ENCODE results near the gene EXOC5. TPM values are rescaled to one million over a fixed set of nuclear protein-coding genes. Genes with fewer than 3 reads are reported as not detected.
"Not testable (repeated sequence)": the region's sequence is repeated elsewhere in the genome, so short reads cannot be mapped to it uniquely, and the experiment has no call there.

The EXOC5 gene
- total and polyA plus RNA-seq, 4 donors, result 13.7 to 75.1 (median 47.1) TPM

DNA sequence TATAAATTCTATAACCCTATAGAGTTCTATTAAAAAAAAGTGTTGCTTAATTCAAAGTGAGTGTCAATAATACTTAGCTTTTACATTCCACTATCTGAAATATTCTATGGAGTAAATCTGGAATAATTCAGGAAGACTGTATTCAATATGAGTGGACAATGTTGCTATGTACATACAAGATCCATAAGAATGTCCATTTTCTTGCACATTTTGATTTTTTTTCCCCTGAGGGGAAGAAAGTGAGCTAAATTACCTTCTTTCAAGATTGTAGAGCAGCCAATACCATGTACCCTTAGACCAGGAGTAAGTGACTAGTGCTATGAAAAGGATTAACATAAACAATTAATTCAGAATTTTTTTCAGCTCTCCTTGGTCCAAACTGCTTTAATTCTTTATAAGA lies 25.4 kb downstream of the EXOC5 start:
- intact Hi-C loops (cut with DNase I), result no loop called here

DNA sequence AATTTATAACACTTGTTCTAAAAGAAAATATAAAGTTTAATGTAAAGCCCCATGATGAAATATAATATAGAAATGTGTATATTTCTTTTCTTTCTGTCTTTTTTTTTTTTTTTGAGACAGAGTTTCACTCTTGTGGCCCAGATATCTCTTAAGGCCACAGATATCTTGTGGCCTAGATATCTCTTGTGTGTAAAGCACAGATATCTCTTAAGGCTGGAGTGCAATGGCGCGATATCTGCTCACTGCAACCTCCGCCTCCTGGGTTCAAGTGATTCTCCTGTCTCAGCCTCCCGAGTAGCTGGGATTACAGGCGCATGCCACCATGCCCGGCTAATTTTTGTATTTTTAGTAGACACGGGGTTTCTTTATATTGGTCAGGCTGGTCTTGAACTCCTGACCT lies 28.6 kb downstream of the EXOC5 start:
- 95 to 96% methylated on average over 7 of the region's 7 CpGs for WGBS, 2 donors
- H3K27ac ChIP-seq (ENCODE audit: low read depth in 1 of 2, low read length in 2 of 2); DNase-seq; H3K36me3 ChIP-seq (ENCODE audit: control insufficient read depth in 1 of 2, insufficient read depth in 2 of 2, low read length in 1 of 2); H3K27me3 ChIP-seq (ENCODE audit: control insufficient read depth in 1 of 2, insufficient read depth in 2 of 2, low read length in 1 of 2); H3K4me3 ChIP-seq (ENCODE audit: low read length in 2 of 2); H3K9me3 ChIP-seq (ENCODE audit: control insufficient read depth, low read length); intact Hi-C loops (cut with DNase I); H3K4me1 ChIP-seq (ENCODE audit: control insufficient read depth in 1 of 2, insufficient read depth in 2 of 2, low read length in 2 of 2); ATAC-seq (ENCODE audit: low FRiP score): not testable (repeated sequence)

More for the DNA sequence above, 25.4 kb downstream of the EXOC5 start:
- Histone ChIP-seq H3K9me3 (ENCODE audit: control insufficient read depth, low read length) (no peaks in the 10 kb centered on the region), H3K4me3 (ENCODE audit: low read length in 2 of 2) (no peak overlapping the region), H3K27me3 (ENCODE audit: control insufficient read depth in 1 of 2, insufficient read depth in 2 of 2, low read length in 1 of 2) (no peaks in the 10 kb centered on the region), H3K27ac (ENCODE audit: low read depth in 1 of 2, low read length in 2 of 2) (no peak overlapping the region), H3K36me3 (ENCODE audit: control insufficient read depth in 1 of 2, insufficient read depth in 2 of 2, low read length in 1 of 2) (no peaks in the 10 kb centered on the region), H3K4me1 (ENCODE audit: control insufficient read depth in 1 of 2, insufficient read depth in 2 of 2, low read length in 2 of 2) (no peaks in the 10 kb centered on the region)
- ATAC-seq (ENCODE audit: low FRiP score) (no peak), DNase-seq (no peak)

- intact Hi-C loops (cut with DNase I), result no loop called here
- no peak for DNase-seq
- no peak for ATAC-seq (ENCODE audit: low FRiP score)
- H3K9me3 ChIP-seq (ENCODE audit: control insufficient read depth, low read length), result no peaks in the 10 kb centered on the region
- H3K4me1 ChIP-seq (ENCODE audit: control insufficient read depth in 1 of 2, insufficient read depth in 2 of 2, low read length in 2 of 2), result no peaks in the 10 kb centered on the region
- H3K4me3 ChIP-seq (ENCODE audit: low read length in 2 of 2), result no peak overlapping the region
- no peaks in the 10 kb centered on the region for H3K27me3 ChIP-seq (ENCODE audit: control insufficient read depth in 1 of 2, insufficient read depth in 2 of 2, low read length in 1 of 2)
- no peak overlapping the region for H3K27ac ChIP-seq (ENCODE audit: low read depth in 1 of 2, low read length in 2 of 2)
- 88 to 94% methylated on average over 1 of the region's 1 CpG for WGBS, 2 donors
- peaks cover 0 to 4% of the 10 kb centered on the region in 2 donors for H3K36me3 ChIP-seq (ENCODE audit: control insufficient read depth in 1 of 2, insufficient read depth in 2 of 2, low read length in 1 of 2)
These were observed 36.7 kb downstream of the EXOC5 start for GRCh38 chr14:57232006-57232405.

GRCh38 chr14:57228320-57228719 lies 40.4 kb downstream of the EXOC5 start:
- H3K4me1 ChIP-seq (ENCODE audit: control insufficient read depth in 1 of 2, insufficient read depth in 2 of 2, low read length in 2 of 2); DNase-seq; H3K9me3 ChIP-seq (ENCODE audit: control insufficient read depth, low read length); H3K27me3 ChIP-seq (ENCODE audit: control insufficient read depth in 1 of 2, insufficient read depth in 2 of 2, low read length in 1 of 2); H3K36me3 ChIP-seq (ENCODE audit: control insufficient read depth in 1 of 2, insufficient read depth in 2 of 2, low read length in 1 of 2); intact Hi-C loops (cut with DNase I); H3K27ac ChIP-seq (ENCODE audit: low read depth in 1 of 2, low read length in 2 of 2); H3K4me3 ChIP-seq (ENCODE audit: low read length in 2 of 2); ATAC-seq (ENCODE audit: low FRiP score): not testable (repeated sequence)
- WGBS, 2 donors, result 91 to 97% methylated on average over 2 of the region's 2 CpGs

DNA sequence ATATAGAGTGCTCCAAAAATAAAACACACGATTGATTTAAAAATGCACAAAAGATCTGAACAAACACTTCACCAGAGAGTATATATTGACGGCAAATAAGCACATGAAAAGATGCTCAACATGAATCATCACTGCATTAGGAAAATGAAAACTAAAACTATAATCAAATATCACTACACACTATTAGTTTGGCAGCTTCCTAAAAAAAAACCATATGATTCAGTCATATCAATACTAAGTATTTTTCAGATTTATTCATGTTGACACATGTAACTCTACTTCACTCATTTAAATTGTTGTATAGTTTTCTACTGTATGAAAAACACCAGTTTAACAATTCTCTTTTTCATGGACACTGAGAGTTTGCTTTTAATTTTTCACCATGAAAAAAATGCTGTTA lies 41.6 kb downstream of the EXOC5 start:
- DNase-seq, result no peak
- H3K4me3 ChIP-seq (ENCODE audit: low read length in 2 of 2), result no peak overlapping the region
- no peaks in the 10 kb centered on the region for H3K4me1 ChIP-seq (ENCODE audit: control insufficient read depth in 1 of 2, insufficient read depth in 2 of 2, low read length in 2 of 2)
- no peaks in the 10 kb centered on the region for H3K9me3 ChIP-seq (ENCODE audit: control insufficient read depth, low read length)
- ATAC-seq (ENCODE audit: low FRiP score), result no peak
- no peaks in the 10 kb centered on the region for H3K27me3 ChIP-seq (ENCODE audit: control insufficient read depth in 1 of 2, insufficient read depth in 2 of 2, low read length in 1 of 2)
- intact Hi-C loops (cut with DNase I), result no loop called here
- peaks cover 0 to 4% of the 10 kb centered on the region in 2 donors for H3K36me3 ChIP-seq (ENCODE audit: control insufficient read depth in 1 of 2, insufficient read depth in 2 of 2, low read length in 1 of 2)
- no peak overlapping the region for H3K27ac ChIP-seq (ENCODE audit: low read depth in 1 of 2, low read length in 2 of 2)
- 81 to 83% methylated on average over 2 of the region's 2 CpGs for WGBS, 2 donors

DNA sequence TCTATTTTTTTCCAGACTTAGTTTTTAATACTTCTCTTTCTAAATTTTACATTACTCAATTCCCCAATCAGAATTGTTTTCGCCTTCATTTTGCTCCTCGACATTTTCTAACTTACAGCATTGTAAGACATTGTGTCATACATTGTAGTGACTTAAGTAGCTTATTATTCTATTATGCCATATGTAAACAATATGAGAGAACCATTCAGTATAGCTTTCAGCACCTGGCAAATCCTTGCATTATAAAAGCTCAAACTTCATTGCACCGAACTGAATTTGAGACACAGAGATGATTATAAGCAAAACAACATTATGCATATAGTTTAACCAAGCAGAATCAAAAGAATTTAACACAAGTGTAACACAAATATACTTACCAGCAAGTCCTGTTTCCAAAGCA lies 46.8 kb downstream of the EXOC5 start:
- WGBS, 2 donors, result 93 to 96% methylated on average over 3 of the region's 3 CpGs
- no peaks in the 10 kb centered on the region for H3K27me3 ChIP-seq (ENCODE audit: control insufficient read depth in 1 of 2, insufficient read depth in 2 of 2, low read length in 1 of 2)

GRCh38 chr14:57212919-57213318 lies 55.8 kb downstream of the EXOC5 start:
- no peak overlapping the region for H3K4me3 ChIP-seq (ENCODE audit: low read length in 2 of 2)
- H3K4me1 ChIP-seq (ENCODE audit: control insufficient read depth in 1 of 2, insufficient read depth in 2 of 2, low read length in 2 of 2), result no peaks in the 10 kb centered on the region
- H3K36me3 ChIP-seq (ENCODE audit: control insufficient read depth in 1 of 2, insufficient read depth in 2 of 2, low read length in 1 of 2), result peaks cover 5 to 7% of the 10 kb centered on the region in 2 donors
- WGBS, 2 donors, result 94 to 96% methylated on average over 2 of the region's 2 CpGs
- H3K27me3 ChIP-seq (ENCODE audit: control insufficient read depth in 1 of 2, insufficient read depth in 2 of 2, low read length in 1 of 2), result no peaks in the 10 kb centered on the region
- no peaks in the 10 kb centered on the region for H3K9me3 ChIP-seq (ENCODE audit: control insufficient read depth, low read length)
- no peak overlapping the region for H3K27ac ChIP-seq (ENCODE audit: low read depth in 1 of 2, low read length in 2 of 2)
- intact Hi-C loops (cut with DNase I), result no loop called here
- DNase-seq, result no peak
- no peak for ATAC-seq (ENCODE audit: low FRiP score)

More for the DNA sequence above, 46.8 kb downstream of the EXOC5 start:
- Histone ChIP-seq H3K27ac (ENCODE audit: low read depth in 1 of 2, low read length in 2 of 2) (no peak overlapping the region), H3K9me3 (ENCODE audit: control insufficient read depth, low read length) (no peaks in the 10 kb centered on the region), H3K4me1 (ENCODE audit: control insufficient read depth in 1 of 2, insufficient read depth in 2 of 2, low read length in 2 of 2) (no peaks in the 10 kb centered on the region), H3K36me3 (ENCODE audit: control insufficient read depth in 1 of 2, insufficient read depth in 2 of 2, low read length in 1 of 2) (peaks cover 1 to 5% of the 10 kb centered on the region in 2 donors), H3K4me3 (ENCODE audit: low read length in 2 of 2) (no peak overlapping the region)
- intact Hi-C loops (cut with DNase I), result no loop called here
- ATAC-seq (ENCODE audit: low FRiP score), result no peak
- no peak for DNase-seq

DNA sequence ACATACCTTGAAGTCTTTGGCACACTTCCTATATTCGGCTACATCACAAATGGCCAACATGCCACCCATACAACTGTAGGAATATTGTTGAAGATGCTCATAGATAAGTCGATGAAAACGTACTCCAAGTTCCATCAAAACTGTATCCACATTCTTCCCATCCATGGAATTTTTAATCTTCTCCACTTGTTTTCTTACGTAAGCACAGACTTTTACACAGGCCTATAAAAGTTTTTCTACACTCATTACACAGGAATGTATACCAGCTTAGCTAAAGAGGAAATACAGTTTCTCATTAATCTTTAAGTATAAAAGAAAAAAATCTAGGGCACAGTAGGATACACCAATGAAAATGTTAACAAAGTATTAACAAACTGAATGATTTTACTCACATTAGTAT lies 59.1 kb downstream of the EXOC5 start:
- ATAC-seq (ENCODE audit: low FRiP score) (no peak), DNase-seq (no peak)
- Histone ChIP-seq H3K36me3 (ENCODE audit: control insufficient read depth in 1 of 2, insufficient read depth in 2 of 2, low read length in 1 of 2) (peaks cover 4 to 5% of the 10 kb centered on the region in 2 donors), H3K27ac (ENCODE audit: low read depth in 1 of 2, low read length in 2 of 2) (no peak overlapping the region), H3K27me3 (ENCODE audit: control insufficient read depth in 1 of 2, insufficient read depth in 2 of 2, low read length in 1 of 2) (no peaks in the 10 kb centered on the region), H3K4me3 (ENCODE audit: low read length in 2 of 2) (no peak overlapping the region), H3K4me1 (ENCODE audit: control insufficient read depth in 1 of 2, insufficient read depth in 2 of 2, low read length in 2 of 2) (no peaks in the 10 kb centered on the region), H3K9me3 (ENCODE audit: control insufficient read depth, low read length) (no peaks in the 10 kb centered on the region)
- 77 to 79% methylated on average over 4 of the region's 4 CpGs for WGBS, 2 donors
- intact Hi-C loops (cut with DNase I), result no loop called here

DNA sequence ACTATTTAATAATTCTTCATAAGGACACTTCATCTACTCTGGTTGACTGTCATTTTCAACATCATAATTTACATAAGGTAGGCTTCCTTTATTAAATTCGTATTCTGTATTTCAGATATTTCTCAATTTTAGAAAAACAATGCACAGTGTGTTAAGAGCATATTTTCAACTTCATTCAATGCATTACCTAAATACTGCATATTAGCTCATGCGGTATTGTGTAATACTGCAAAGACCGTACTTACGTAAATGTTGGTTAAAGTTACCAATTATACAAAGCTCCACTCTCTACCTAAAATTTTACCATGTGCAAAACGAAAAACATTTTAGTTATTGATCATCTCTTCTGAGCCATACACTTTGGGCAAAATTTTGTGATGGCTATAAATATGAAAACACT lies 62.8 kb downstream of the EXOC5 start:
- Histone ChIP-seq H3K27me3 (ENCODE audit: control insufficient read depth in 1 of 2, insufficient read depth in 2 of 2, low read length in 1 of 2) (no peaks in the 10 kb centered on the region), H3K4me1 (ENCODE audit: control insufficient read depth in 1 of 2, insufficient read depth in 2 of 2, low read length in 2 of 2) (no peaks in the 10 kb centered on the region), H3K27ac (ENCODE audit: low read depth in 1 of 2, low read length in 2 of 2) (no peak overlapping the region), H3K36me3 (ENCODE audit: control insufficient read depth in 1 of 2, insufficient read depth in 2 of 2, low read length in 1 of 2) (no peaks in the 10 kb centered on the region), H3K4me3 (ENCODE audit: low read length in 2 of 2) (no peak overlapping the region), H3K9me3 (ENCODE audit: control insufficient read depth, low read length) (no peaks in the 10 kb centered on the region)
- ATAC-seq (ENCODE audit: low FRiP score) (no peak), DNase-seq (no peak)
- intact Hi-C loops (cut with DNase I), result no loop called here
- 93 to 97% methylated on average over 5 of the region's 5 CpGs for WGBS, 2 donors
